HL-60/S4 treated with retinoic acid at 250 ng/mL for 4 days and 3 days (cell line): ENCODE data around the gene KAZN.

Experiments
- in situ Hi-C: fragments of 300-500 bp; cut with MboI; formaldehyde crosslinking; loops from 2 replicates; pipeline ENCODE4 v1.7.0; 2022; ENCODE audit warnings: low sequenced_read_pairs

Gene KAZN

GRCh38 chr1:15064217-15064929, 465.9 kb downstream of the KAZN start:
- in situ Hi-C loops = no loop called here

GRCh38 chr1:15065291-15065690, 466.8 kb downstream of the KAZN start:
- in situ Hi-C loops = no loop called here

- in situ Hi-C loops = no loop called here
Observed at GRCh38 chr1:15065736-15066135, 467.3 kb downstream of the KAZN start.

- in situ Hi-C loops = no loop called here
Observed at GRCh38 chr1:15066191-15066590, 467.7 kb downstream of the KAZN start.

GRCh38 chr1:15067148-15067547, 468.7 kb downstream of the KAZN start:
- in situ Hi-C loops = no loop called here

GRCh38 chr1:15068152-15068551, 469.7 kb downstream of the KAZN start:
- in situ Hi-C loops = no loop called here

- in situ Hi-C loops = no loop called here
Observed at GRCh38 chr1:15068997-15069396, 470.5 kb downstream of the KAZN start.

GRCh38 chr1:15070145-15070748, 471.8 kb downstream of the KAZN start:
- in situ Hi-C loops = no loop called here

GRCh38 chr1:15071936-15072335, 473.5 kb downstream of the KAZN start:
- in situ Hi-C loops = no loop called here

- in situ Hi-C loops = no loop called here
Observed at GRCh38 chr1:15073799-15074308, 475.4 kb downstream of the KAZN start.

GRCh38 chr1:15075175-15075574, 476.7 kb downstream of the KAZN start:
- in situ Hi-C loops = no loop called here

- in situ Hi-C loops = no loop called here
Observed at GRCh38 chr1:15075817-15076216, 477.3 kb downstream of the KAZN start.

- in situ Hi-C loops = no loop called here
Observed at GRCh38 chr1:15076807-15077206, 478.3 kb downstream of the KAZN start.

- in situ Hi-C loops = no loop called here
Observed at GRCh38 chr1:15077384-15077783, 478.9 kb downstream of the KAZN start.

- in situ Hi-C loops = no loop called here
Observed at GRCh38 chr1:15080328-15081007, 482.0 kb downstream of the KAZN start.

- in situ Hi-C loops = no loop called here
Observed at GRCh38 chr1:15081102-15081501, 482.6 kb downstream of the KAZN start.

GRCh38 chr1:15083578-15083977, 485.1 kb downstream of the KAZN start:
- in situ Hi-C loops = no loop called here

- in situ Hi-C loops = no loop called here
Observed at GRCh38 chr1:15088281-15088971, 489.9 kb downstream of the KAZN start.

GRCh38 chr1:15089258-15089992, 490.9 kb downstream of the KAZN start:
- in situ Hi-C loops = no loop called here

- in situ Hi-C loops = no loop called here
Observed at GRCh38 chr1:15090373-15090772, 491.9 kb downstream of the KAZN start.

- in situ Hi-C loops = no loop called here
Observed at GRCh38 chr1:15094056-15094455, 495.6 kb downstream of the KAZN start.
